ENCODE data around the gene HSPA5. TPM values are rescaled to one million over a fixed set of nuclear protein-coding genes. Genes with fewer than 3 reads are reported as not detected.

The HSPA5 gene
- total RNA-seq, 3 donors from 2014 or later, result 91.9 to 125 (median 95.1) TPM

DNA sequence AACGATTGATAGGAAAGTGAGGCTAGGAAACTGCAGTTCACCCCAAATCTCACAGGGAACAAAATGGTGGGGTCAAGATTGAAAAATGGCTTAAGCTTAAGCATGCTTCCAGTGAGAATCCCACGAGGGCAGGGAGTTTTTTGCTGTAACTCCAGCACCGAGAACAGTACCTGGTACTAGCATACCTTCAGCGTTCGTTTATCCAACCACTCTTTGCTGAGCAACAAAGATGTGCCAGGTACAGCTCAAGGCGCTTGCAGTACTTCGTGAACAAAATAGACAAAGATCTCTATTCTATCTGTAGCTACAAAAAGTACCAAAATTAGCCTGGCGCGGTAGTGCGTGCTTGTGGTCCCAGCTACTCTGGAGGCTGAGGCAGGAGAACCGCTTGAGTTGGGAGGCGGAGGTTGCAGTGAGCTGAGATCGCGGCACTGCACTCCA is 50.8 kb downstream of the HSPA5 start:
- DNase-seq (ENCODE audit: low spot score in 2 of 2), result no peak
- TF ChIP-seq POLR2AphosphoS5 (IDR thresholded peaks at IDR 0.05) (no peak), POLR2A (IDR thresholded peaks at IDR 0.05) (no peak)
- TF ChIP-seq, protein P1, sequence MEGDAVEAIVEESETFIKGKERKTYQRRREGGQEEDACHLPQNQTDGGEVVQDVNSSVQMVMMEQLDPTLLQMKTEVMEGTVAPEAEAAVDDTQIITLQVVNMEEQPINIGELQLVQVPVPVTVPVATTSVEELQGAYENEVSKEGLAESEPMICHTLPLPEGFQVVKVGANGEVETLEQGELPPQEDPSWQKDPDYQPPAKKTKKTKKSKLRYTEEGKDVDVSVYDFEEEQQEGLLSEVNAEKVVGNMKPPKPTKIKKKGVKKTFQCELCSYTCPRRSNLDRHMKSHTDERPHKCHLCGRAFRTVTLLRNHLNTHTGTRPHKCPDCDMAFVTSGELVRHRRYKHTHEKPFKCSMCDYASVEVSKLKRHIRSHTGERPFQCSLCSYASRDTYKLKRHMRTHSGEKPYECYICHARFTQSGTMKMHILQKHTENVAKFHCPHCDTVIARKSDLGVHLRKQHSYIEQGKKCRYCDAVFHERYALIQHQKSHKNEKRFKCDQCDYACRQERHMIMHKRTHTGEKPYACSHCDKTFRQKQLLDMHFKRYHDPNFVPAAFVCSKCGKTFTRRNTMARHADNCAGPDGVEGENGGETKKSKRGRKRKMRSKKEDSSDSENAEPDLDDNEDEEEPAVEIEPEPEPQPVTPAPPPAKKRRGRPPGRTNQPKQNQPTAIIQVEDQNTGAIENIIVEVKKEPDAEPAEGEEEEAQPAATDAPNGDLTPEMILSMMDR (IDR thresholded peaks at IDR 0.05), result no peak
- Histone ChIP-seq H3K9me3 (no peaks in the 10 kb centered on the region), H3K27me3 (no peaks in the 10 kb centered on the region), H3K27ac (peak overlapping the region; percentile 97), H3K36me3 (no peaks in the 10 kb centered on the region), H3K4me3 (peak overlapping the region; percentile 98), H3K4me1 (no peaks in the 10 kb centered on the region)
- intact Hi-C loops (cut with DNase I; ENCODE audit: low total_unique reads), result no loop called here

DNA sequence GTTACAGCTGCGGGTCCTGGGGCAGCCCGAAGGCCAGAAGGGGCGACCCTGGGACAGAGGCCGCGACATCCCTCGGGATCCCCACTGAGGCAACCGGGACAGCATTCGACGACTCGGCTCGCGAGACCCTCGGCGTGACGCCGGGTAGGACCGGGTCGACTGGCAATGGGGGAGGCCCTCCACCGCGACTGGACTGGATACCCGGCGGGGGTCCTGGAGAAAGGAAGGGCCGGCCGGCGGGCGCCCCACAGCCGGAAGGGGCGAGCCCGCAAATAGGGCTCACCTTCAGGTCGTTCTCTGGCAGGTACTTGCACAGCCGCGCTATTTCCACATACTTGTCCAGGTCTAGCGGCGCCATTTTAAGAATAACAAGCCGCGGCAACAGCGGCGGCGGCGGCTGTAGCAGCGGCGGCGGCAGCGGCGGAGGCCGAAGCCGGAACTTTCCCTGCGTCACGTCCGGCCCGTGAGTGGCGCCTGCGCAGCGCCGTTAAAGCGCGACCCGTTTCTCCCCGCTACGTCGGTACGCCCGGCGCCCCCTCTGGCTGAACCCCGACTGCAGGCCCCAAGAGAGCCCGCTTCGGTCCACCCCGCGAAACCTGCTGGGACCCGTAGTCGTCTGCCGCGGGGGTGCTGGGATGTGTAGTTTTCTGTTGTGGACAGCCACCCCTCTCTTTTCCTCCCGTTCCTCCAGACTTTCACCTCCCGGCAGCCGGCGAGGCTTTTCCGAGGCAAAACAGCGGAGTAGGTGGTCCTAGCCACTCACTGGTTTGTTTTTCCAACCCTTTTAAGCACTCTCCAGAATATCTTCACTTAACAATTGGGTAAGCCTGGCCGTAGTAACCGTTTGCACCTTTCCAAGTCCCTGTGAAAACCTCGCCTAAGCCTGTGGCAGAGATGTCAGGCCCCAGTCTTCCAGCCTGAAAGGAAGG is 51.5 kb downstream of the HSPA5 start, which contains the start of gene PPP6C:
PPP6C (minus strand) TSS at position 443 of the 929 bp plus-strand sequence; CDS start at position 358, 85 bp downstream.
- no peaks in the 10 kb centered on the region for H3K36me3 ChIP-seq
- peak within 1 kb of the TSS; percentile 97 for H3K27ac ChIP-seq
- peak; percentile 94 to 96 for DNase-seq (ENCODE audit: low spot score in 2 of 2)
- no peaks in the 10 kb centered on the region for H3K4me1 ChIP-seq
- intact Hi-C loops (cut with DNase I; ENCODE audit: low total_unique reads), result no loop called here
- peak; percentile 78 for TF ChIP-seq POLR2A (IDR thresholded peaks at IDR 0.05)
- TF ChIP-seq, protein P1 (IDR thresholded peaks at IDR 0.05), result peak; percentile 51 to 76 (median 63)
- peak; percentile 75 to 94 (median 80) for TF ChIP-seq POLR2AphosphoS5 (IDR thresholded peaks at IDR 0.05)
- H3K9me3 ChIP-seq, result no peaks in the 10 kb centered on the region
- H3K27me3 ChIP-seq, result no peaks in the 10 kb centered on the region
- H3K4me3 ChIP-seq, result peak within 1 kb of the TSS; percentile 98

DNA sequence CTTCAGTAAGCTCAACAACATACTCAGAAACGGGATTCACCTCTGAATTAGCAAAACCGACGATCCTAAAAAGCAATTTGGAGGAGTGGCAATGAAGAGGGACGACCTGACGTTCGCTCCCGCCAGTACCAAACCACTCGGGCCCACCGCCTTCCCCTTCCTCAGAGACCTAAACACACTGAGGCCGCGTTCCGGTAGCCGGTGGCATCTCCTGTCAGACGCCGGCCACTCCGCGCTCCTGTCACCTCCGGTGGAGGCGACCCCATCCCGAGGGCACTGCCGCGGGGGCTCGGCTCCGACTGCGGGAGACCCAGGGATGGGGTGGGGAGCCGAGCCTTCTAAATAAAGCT is 52.2 kb downstream of the HSPA5 start:
- Histone ChIP-seq H3K27me3 (no peaks in the 10 kb centered on the region), H3K36me3 (no peaks in the 10 kb centered on the region), H3K4me1 (no peaks in the 10 kb centered on the region), H3K4me3 (peak overlapping the region; percentile 98), H3K9me3 (no peaks in the 10 kb centered on the region), H3K27ac (peak overlapping the region; percentile 97)
- peak in 1 of 2 donors; percentile 26 for DNase-seq (ENCODE audit: low spot score in 2 of 2)
- intact Hi-C loops (cut with DNase I; ENCODE audit: low total_unique reads), result no loop called here
- no peak for TF ChIP-seq POLR2A (IDR thresholded peaks at IDR 0.05)
- no peak for TF ChIP-seq POLR2AphosphoS5 (IDR thresholded peaks at IDR 0.05)
- TF ChIP-seq, protein P1 (IDR thresholded peaks at IDR 0.05), result no peak

Other genes starting within 250 kb of the HSPA5 start
- gene SCAI, start 97.8 kb downstream of the HSPA5 start, total RNA-seq, result 10 to 100 TPM in 2 of 3 donors, 1 to 10 TPM in 1; 9.3 to 12.9 (median 11.5) TPM
- gene PPP6C, start 51.5 kb downstream of the HSPA5 start, total RNA-seq, result 10 to 100 TPM; 34.4 to 50.2 (median 42.1) TPM
- gene RABEPK, start 40.8 kb downstream of the HSPA5 start, total RNA-seq, result 10 to 100 TPM; 14.0 to 25.6 (median 17.9) TPM
- gene GAPVD1, start 20.5 kb upstream of the HSPA5 start, total RNA-seq, result 10 to 100 TPM; 49.3 to 77.0 (median 72.7) TPM